Vagina (tissue), 2 donors: ENCODE data around the gene XPC. TPM values are rescaled to one million over a fixed set of nuclear protein-coding genes. Genes with fewer than 3 reads are reported as not detected.

Experiments used
- DNase-seq, 2 donors: peaks; one replicate each; pipeline ENCODE4 v3.0.0-alpha.2; 2017; ENCODE audit errors: extremely low spot score in 2 of 2
- H3K27ac ChIP-seq: fragments of 200-600 bp; sonication (generic); one replicate; pipeline ENCODE4 v1.5.1; 2019
- H3K27me3 ChIP-seq: fragments of 200-600 bp; sonication (generic); one replicate; pipeline ENCODE4 v1.5.1; 2019
- H3K36me3 ChIP-seq, 2 donors: fragments of 200-600 bp; sonication (generic); one replicate each; pipeline ENCODE4 v1.5.1; 2017 to 2019
- H3K4me1 ChIP-seq: fragments of 200-600 bp; sonication (generic); one replicate; pipeline ENCODE4 v1.5.1; 2019
- H3K4me3 ChIP-seq, 2 donors: fragments of 200-600 bp; sonication (generic); 1 replicate in 1 of 2; 2 replicates in 1 of 2; pipeline ENCODE4 v1.5.1; 2016 to 2019
- H3K9me3 ChIP-seq: fragments of 200-600 bp; sonication (generic); one replicate; pipeline ENCODE4 v1.5.1; 2019
- CTCF ChIP-seq, 3 experiments: fragments of 450-650 bp in 2 of 3; fragments of 200-600 bp in 1 of 3; sonication (generic) in 1 of 3; IDR thresholded peaks; one replicate each; pipeline ENCODE4 v1.5.1; 2017 to 2019; ENCODE audit warnings: antibody characterized with exemption in 3 of 3, mild to moderate bottlenecking in 2 of 3, moderate library complexity in 2 of 3
- POLR2A ChIP-seq, 2 donors: fragments of 450-650 bp; IDR thresholded peaks; one replicate each; pipeline ENCODE4 v1.6.1; 2017; ENCODE audit warnings: antibody characterized with exemption in 2 of 2, mild to moderate bottlenecking in 2 of 2, moderate library complexity in 2 of 2
- POLR2AphosphoS5 ChIP-seq, 2 donors: sonication (generic); formaldehyde crosslinking; IDR thresholded peaks; one replicate each; pipeline ENCODE4 v1.9.0; 2017; ENCODE audit warnings: antibody characterized with exemption in 2 of 2, mild to moderate bottlenecking in 2 of 2, low read depth in 1 of 2; ENCODE audit not compliant: insufficient read depth in 1 of 2
- intact Hi-C: fragments of 100-400 bp; cut with DNase I; formaldehyde crosslinking; loops from one replicate; pipeline ENCODE4 v1.15.1; 2023
- total RNA-seq: library from RNA; depleted of rRNA; stranded (reverse); fragments of >200 nt; gene quantifications from one replicate; pipeline ENCODE4 v1.2.3, GENCODE V29; 2016

The XPC gene
- total RNA-seq, 1 donor from 2014 or later, result 33.6 TPM

- intact Hi-C loops, result no loop called here
- peak; percentile 67 to 94 for DNase-seq
- H3K4me3 ChIP-seq, result no peak overlapping the region
- H3K9me3 ChIP-seq, result no peaks in the 10 kb centered on the region
- H3K27ac ChIP-seq, result no peak overlapping the region
- TF ChIP-seq POLR2AphosphoS5 (IDR thresholded peaks at IDR 0.05; ENCODE audit: insufficient read depth in 1 of 2, low read depth in 1 of 2) (no peak), CTCF (IDR thresholded peaks at IDR 0.05) (no peak), POLR2A (IDR thresholded peaks at IDR 0.05) (no peak)
- peaks cover 0 to 42% of the 10 kb centered on the region in 2 donors for H3K36me3 ChIP-seq
- peaks cover 6% of the 10 kb centered on the region for H3K4me1 ChIP-seq
- no peaks in the 10 kb centered on the region for H3K27me3 ChIP-seq
Observed at GRCh38 chr3:14152233-14152962, 26.0 kb downstream of the XPC start.

- Histone ChIP-seq H3K27ac (no peak overlapping the region), H3K4me3 (no peak overlapping the region), H3K27me3 (no peaks in the 10 kb centered on the region), H3K9me3 (no peaks in the 10 kb centered on the region), H3K4me1 (peaks cover 6% of the 10 kb centered on the region), H3K36me3 (peaks cover 0 to 44% of the 10 kb centered on the region in 2 donors)
- peak; percentile 58 to 65 for DNase-seq
- TF ChIP-seq POLR2A (IDR thresholded peaks at IDR 0.05) (no peak), POLR2AphosphoS5 (IDR thresholded peaks at IDR 0.05; ENCODE audit: insufficient read depth in 1 of 2, low read depth in 1 of 2) (no peak), CTCF (IDR thresholded peaks at IDR 0.05) (no peak)
- intact Hi-C loops, result no loop called here
Observed at GRCh38 chr3:14151471-14152083, 26.8 kb downstream of the XPC start.

GRCh38 chr3:14150491-14151230 lies 27.7 kb downstream of the XPC start:
- intact Hi-C loops, result no loop called here
- Histone ChIP-seq H3K27ac (no peak overlapping the region), H3K4me1 (peaks cover 12% of the 10 kb centered on the region), H3K9me3 (no peaks in the 10 kb centered on the region), H3K36me3 (peaks cover 0 to 43% of the 10 kb centered on the region in 2 donors), H3K27me3 (no peaks in the 10 kb centered on the region), H3K4me3 (no peak overlapping the region)
- TF ChIP-seq POLR2AphosphoS5 (IDR thresholded peaks at IDR 0.05; ENCODE audit: insufficient read depth in 1 of 2, low read depth in 1 of 2) (no peak), POLR2A (IDR thresholded peaks at IDR 0.05) (no peak), CTCF (IDR thresholded peaks at IDR 0.05) (no peak)
- peak; percentile 58 to 74 for DNase-seq

GRCh38 chr3:14150078-14150477 lies 28.3 kb downstream of the XPC start:
- peaks cover 0 to 40% of the 10 kb centered on the region in 2 donors for H3K36me3 ChIP-seq
- intact Hi-C loops, result no loop called here
- peaks cover 18% of the 10 kb centered on the region for H3K4me1 ChIP-seq
- TF ChIP-seq POLR2AphosphoS5 (IDR thresholded peaks at IDR 0.05; ENCODE audit: insufficient read depth in 1 of 2, low read depth in 1 of 2) (no peak), CTCF (IDR thresholded peaks at IDR 0.05) (no peak), POLR2A (IDR thresholded peaks at IDR 0.05) (no peak)
- H3K27ac ChIP-seq, result no peak overlapping the region
- no peaks in the 10 kb centered on the region for H3K9me3 ChIP-seq
- H3K27me3 ChIP-seq, result no peaks in the 10 kb centered on the region
- no peak overlapping the region for H3K4me3 ChIP-seq
- peak in 1 of 2 donors; percentile 79 for DNase-seq
